Activated CD4-positive, alpha-beta memory T cell treated with anti-CD3 and anti-CD28 coated beads for 36 hours (primary cell): ENCODE measurements around the gene OOSP4B. TPM values are rescaled to one million over a fixed set of nuclear protein-coding genes. Genes with fewer than 3 reads are reported as not detected.
"Not testable (repeated sequence)": the region's sequence is repeated elsewhere in the genome, so short reads cannot be mapped to it uniquely, and the experiment has no call there.

Experiments used
- CTCF ChIA-PET: fragments of 350-600 bp; sonication (Branson Sonifier 250); formaldehyde crosslinking; loops from one replicate; lab custom pipeline; 2021; ENCODE audit warnings: antibody characterized with exemption, inconsistent platforms; lab: Charles Lee
- POLR2A ChIA-PET: fragments of 350-600 bp; sonication (Branson Sonifier 250); formaldehyde crosslinking; loops from one replicate; lab custom pipeline; 2021; ENCODE audit warnings: antibody characterized with exemption; lab: Charles Lee
- DNase-seq: peaks from one replicate; pipeline ENCODE4 v3.0.0-alpha.2; 2020
- H3K27ac Mint-ChIP-seq: one replicate; pipeline ENCODE4 v1.8.0; 2021; ENCODE audit warnings: mixed read lengths
- H3K27me3 Mint-ChIP-seq: one replicate; pipeline ENCODE4 v1.8.0; 2021; ENCODE audit warnings: mixed read lengths
- H3K36me3 Mint-ChIP-seq: one replicate; pipeline ENCODE4 v1.8.0; 2021; ENCODE audit warnings: mixed read lengths
- H3K4me1 Mint-ChIP-seq: one replicate; pipeline ENCODE4 v1.8.0; 2021; ENCODE audit warnings: low read depth, mixed read lengths
- H3K4me3 Mint-ChIP-seq: one replicate; pipeline ENCODE4 v1.8.0; 2021; ENCODE audit warnings: mild to moderate bottlenecking, mixed read lengths
- H3K9me3 Mint-ChIP-seq: one replicate; pipeline ENCODE4 v1.8.0; 2021; ENCODE audit warnings: mixed read lengths
- intact Hi-C: fragments of 100-400 bp; cut with micrococcal nuclease; formaldehyde crosslinking; loops from one replicate; pipeline ENCODE4 v1.15.1; 2023
- total RNA-seq, 2 experiments: library from RNA; stranded (reverse); gene quantifications; one replicate each; pipeline ENCODE4 v1.2.3, GENCODE V29; 2021

Gene OOSP4B
- total RNA-seq, 2 experiments from 2014 or later = not detected

DNA sequence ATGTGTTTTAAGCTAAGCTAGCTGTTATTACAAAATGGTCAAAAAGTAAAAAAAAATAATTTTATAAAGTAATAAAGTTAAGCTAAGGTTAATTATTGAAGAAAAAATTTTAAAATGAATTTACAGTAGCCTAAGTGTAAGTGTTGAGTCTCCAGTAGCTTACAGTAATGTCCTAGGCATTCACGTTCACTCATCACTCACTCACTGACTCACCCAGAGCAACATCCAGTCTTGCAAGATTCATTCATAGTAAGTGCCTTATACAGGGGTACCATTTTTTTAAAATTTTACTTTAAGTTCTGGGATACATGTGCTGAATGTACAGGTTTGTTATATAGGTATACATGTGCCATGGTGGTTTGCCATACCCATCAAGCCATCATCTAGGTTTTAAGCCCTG lies 11.6 kb upstream of the OOSP4B start:
- Mint-ChIP-seq H3K4me3 (no peak overlapping the region), H3K36me3 (no peaks in the 10 kb centered on the region), H3K27me3 (peaks cover 15% of the 10 kb centered on the region), H3K9me3 (no peaks in the 10 kb centered on the region), H3K27ac (no peak overlapping the region), H3K4me1 (no peaks in the 10 kb centered on the region)
- DNase-seq = no peak
- ChIA-PET POLR2A (no interaction called here), CTCF (interaction anchor here (0.5 kb wide), 1 partner anchor 1787 kb away, joined by 3 read pairs; the partner anchor contains the start of gene TMEM258)
- intact Hi-C loops = no loop called here

DNA sequence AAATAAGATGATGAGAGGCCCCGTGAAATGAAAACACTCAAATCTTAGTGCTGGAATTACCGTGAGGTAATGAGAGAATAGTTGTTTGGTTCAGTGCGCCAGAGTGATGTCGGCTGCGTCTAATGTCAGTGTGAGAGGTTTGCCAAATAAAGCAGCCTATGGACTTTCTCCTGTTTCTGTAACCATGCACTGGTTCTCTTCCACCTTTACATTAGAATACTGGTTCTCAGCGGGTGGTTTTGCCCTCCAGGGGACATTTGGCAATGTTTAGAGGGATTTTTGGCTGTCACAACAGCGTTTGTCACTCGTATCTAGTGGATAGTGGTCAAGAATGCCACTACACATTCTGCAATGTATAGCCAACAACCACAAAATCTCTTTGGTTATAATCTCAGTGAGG lies 1.1 kb downstream of the OOSP4B start:
- intact Hi-C loops = no loop called here
- H3K27me3 Mint-ChIP-seq = peaks cover 9% of the 10 kb centered on the region
- no peaks in the 10 kb centered on the region for H3K9me3 Mint-ChIP-seq

DNA sequence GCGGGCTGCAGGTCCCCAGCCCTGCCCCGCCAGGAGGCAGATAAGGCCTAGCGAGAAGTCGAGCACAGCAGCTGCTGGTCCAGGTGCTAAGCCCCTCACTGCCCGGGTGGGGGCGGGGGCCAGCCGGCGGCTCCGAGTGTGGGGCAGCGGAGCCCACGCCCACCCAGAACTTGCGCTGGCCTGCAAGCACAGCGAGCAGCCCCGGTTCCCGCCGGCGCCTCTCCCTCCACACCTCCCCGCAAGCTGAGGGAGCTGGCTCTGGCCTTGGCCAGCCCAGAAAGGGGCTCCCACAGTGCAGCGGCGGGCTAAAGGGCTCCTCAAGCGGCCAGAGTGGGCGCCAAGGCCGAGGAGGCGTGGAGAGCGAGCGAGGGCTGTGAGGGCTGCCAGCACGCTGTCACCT lies 3.4 kb downstream of the OOSP4B start:
- H3K9me3 Mint-ChIP-seq, H3K4me3 Mint-ChIP-seq, POLR2A ChIA-PET, CTCF ChIA-PET, H3K36me3 Mint-ChIP-seq, H3K4me1 Mint-ChIP-seq, intact Hi-C loops, H3K27ac Mint-ChIP-seq, H3K27me3 Mint-ChIP-seq, DNase-seq: not testable (repeated sequence)

More for the DNA sequence above, 1.1 kb downstream of the OOSP4B start:
- ChIA-PET POLR2A (no interaction called here), CTCF (no interaction called here)
- H3K4me3 Mint-ChIP-seq = no peak overlapping the region
- no peaks in the 10 kb centered on the region for H3K36me3 Mint-ChIP-seq
- H3K27ac Mint-ChIP-seq = no peak overlapping the region
- DNase-seq = no peak
- H3K4me1 Mint-ChIP-seq = no peaks in the 10 kb centered on the region

DNA sequence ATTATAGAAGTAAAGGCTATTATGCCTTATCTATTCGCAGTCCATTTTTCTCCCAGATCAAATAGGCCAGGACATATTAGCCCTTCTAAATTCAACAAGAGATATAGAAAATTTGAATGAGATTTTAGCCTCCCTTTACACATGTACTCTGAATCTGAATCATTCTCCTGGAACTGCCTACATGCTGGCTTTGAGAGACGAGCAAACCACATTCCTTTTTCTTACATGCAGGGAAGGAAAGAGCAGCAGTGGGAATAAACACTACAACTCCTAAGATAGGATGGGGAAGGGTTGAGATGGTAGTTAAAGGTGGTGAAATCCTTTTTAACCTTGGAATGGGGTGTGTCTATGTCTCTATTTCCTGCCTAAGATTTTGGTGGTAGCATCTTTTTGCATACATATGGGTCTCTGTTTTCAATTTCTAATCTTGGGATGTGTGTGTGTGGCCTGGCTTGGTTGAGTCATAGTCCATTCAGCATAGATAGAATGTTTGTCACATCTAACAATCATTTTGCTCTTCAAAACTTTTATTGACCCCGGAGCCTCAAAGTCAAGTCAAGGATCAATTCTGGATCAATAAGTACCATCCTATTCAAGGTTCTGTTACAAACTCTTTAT lies 12.1 kb downstream of the OOSP4B start:
- ChIA-PET POLR2A (no interaction called here), CTCF (no interaction called here)
- DNase-seq = no peak
- Mint-ChIP-seq H3K27ac (no peak overlapping the region), H3K27me3 (peaks cover 6% of the 10 kb centered on the region), H3K4me3 (no peak overlapping the region), H3K4me1 (no peaks in the 10 kb centered on the region), H3K9me3 (no peaks in the 10 kb centered on the region), H3K36me3 (no peaks in the 10 kb centered on the region)
- intact Hi-C loops = no loop called here

DNA sequence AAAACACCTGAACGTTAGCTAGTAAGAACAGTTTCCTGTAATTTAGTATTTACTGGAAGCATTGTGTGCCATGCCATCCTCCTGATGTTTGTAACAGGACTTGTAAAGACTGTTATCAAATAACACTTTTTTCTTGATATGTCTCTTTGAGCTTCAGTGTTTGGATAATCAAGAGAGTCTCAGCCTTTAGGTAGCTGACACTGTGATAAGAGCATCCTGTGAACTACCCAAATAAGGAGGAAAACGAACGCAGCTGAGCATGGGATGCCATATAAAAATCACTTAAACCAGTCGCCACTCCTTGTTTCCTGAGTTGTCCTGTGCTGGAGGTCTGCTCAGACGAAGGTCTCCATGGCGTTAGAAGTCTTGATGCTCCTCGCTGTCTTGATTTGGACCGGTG lies 23.1 kb downstream of the OOSP4B start, which contains the start of gene OOSP2:
Gene OOSP2 (plus strand): TSS at position 301 of the 400 bp plus-strand sequence. CDS start 51 bp downstream, at position 352.
- no peak for DNase-seq
- no peaks in the 10 kb centered on the region for H3K4me1 Mint-ChIP-seq
- intact Hi-C loops = no loop called here
- H3K27ac Mint-ChIP-seq = no peak within 1 kb of the TSS
- no peaks in the 10 kb centered on the region for H3K9me3 Mint-ChIP-seq
- peaks cover 4% of the 10 kb centered on the region for H3K27me3 Mint-ChIP-seq
- ChIA-PET CTCF (no interaction called here), POLR2A (no interaction called here)
- no peak within 1 kb of the TSS for H3K4me3 Mint-ChIP-seq
- no peaks in the 10 kb centered on the region for H3K36me3 Mint-ChIP-seq

DNA sequence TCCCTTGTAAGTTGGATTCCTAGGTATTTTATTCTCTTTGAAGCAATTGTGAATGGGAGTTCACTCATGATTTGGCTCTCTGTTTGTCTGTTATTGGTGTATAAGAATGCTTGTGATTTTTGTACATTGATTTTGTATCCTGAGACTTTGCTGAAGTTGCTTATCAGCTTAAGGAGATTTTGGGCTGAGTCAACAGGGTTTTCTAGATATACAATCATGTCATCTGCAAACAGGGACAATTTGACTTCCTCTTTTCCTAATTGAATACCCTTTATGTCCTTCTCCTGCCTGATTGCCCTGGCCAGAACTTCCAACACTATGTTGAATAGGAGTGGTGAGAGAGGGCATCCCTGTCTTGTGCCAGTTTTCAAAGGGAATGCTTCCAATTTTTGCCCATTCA lies 33.4 kb downstream of the OOSP4B start:
- DNase-seq, H3K36me3 Mint-ChIP-seq, H3K9me3 Mint-ChIP-seq, H3K27ac Mint-ChIP-seq, H3K27me3 Mint-ChIP-seq, H3K4me1 Mint-ChIP-seq, intact Hi-C loops, CTCF ChIA-PET, POLR2A ChIA-PET, H3K4me3 Mint-ChIP-seq: not testable (repeated sequence)

DNA sequence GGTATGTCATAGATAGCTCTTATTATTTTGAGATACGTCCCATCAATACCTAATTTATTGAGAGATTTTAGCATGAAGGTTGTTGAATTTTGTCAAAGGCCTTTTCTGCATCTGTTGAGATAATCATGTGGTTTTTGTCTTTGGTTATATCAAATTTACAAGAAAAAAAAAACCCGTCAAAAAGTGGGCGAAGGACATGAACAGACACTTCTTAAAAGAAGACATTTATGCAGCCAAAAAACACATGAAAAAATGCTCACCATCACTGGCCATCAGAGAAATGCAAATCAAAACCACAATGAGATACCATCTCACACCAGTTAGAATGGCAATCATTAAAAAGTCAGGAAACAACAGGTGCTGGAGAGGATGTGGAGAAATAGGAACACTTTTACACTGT lies 33.9 kb downstream of the OOSP4B start:
- H3K9me3 Mint-ChIP-seq, H3K4me1 Mint-ChIP-seq, DNase-seq, CTCF ChIA-PET, H3K27ac Mint-ChIP-seq, intact Hi-C loops, H3K36me3 Mint-ChIP-seq, H3K4me3 Mint-ChIP-seq, H3K27me3 Mint-ChIP-seq, POLR2A ChIA-PET: not testable (repeated sequence)

DNA sequence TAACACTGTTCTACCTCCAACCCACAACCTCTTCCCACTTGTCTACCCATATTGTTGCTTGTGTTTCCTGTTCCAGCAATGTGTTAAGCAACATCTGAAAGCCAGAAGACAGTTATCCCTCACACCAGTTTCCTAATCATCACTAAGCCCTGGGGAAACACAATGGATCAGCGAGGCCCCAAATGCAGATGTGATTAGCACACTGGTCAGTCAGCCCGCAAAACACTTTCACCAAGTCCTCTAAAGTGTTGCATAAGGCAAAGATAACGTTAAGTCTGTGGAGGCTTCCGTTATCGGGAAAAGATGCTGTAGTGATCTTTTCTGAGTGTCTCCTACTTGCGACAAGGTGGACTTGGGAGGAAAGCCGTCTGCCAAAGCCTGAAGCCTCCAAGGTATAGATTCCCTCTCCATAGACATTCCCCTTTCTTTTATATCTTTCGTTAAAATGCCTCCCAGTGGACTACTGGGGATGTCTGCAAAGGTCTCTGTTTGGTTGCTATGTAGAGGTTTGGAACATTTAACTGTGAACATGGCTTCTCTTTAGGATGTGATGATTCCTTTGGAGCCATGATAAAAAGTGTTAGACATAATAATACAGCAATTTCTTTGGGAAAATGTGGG lies 39.5 kb downstream of the OOSP4B start, which contains the start of gene MS4A3:
Gene MS4A3 (plus strand): TSS at position 317 of the 621 bp plus-strand sequence. CDS start 4,496 bp downstream, outside the sequence.
- ChIA-PET POLR2A (no interaction called here), CTCF (no interaction called here)
- no peak for DNase-seq
- Mint-ChIP-seq H3K27ac (no peak within 1 kb of the TSS), H3K9me3 (peaks cover 3% of the 10 kb centered on the region), H3K36me3 (no peaks in the 10 kb centered on the region), H3K4me1 (peaks cover 2% of the 10 kb centered on the region), H3K4me3 (no peak within 1 kb of the TSS), H3K27me3 (peaks cover 19% of the 10 kb centered on the region)
- intact Hi-C loops = no loop called here

DNA sequence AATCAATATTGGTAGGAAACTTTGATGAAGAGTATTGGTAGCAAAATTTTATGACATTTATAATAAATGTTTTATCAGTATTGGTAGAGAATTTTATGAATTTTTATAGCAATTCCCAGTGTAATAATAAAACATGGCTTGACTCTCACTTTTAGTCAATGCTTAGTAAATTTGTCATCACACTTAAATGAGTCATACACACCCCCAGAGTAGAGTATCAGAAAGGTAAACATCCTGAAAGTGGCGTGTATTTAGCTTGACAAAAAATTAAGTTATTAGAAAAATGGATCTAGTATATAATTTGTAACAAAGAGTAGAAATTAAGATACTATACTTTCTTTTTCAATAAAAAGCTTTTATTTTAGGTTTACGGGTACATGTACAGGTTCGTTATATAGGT lies 42.1 kb downstream of the OOSP4B start:
- peaks cover 18% of the 10 kb centered on the region for H3K27me3 Mint-ChIP-seq
- H3K27ac Mint-ChIP-seq = no peak overlapping the region
- CTCF ChIA-PET = no interaction called here
- peaks cover 2% of the 10 kb centered on the region for H3K4me1 Mint-ChIP-seq
- peaks cover 3% of the 10 kb centered on the region for H3K9me3 Mint-ChIP-seq
- DNase-seq = no peak
- H3K36me3 Mint-ChIP-seq = no peaks in the 10 kb centered on the region
- POLR2A ChIA-PET = no interaction called here
- H3K4me3 Mint-ChIP-seq = no peak overlapping the region
- intact Hi-C loops = no loop called here

DNA sequence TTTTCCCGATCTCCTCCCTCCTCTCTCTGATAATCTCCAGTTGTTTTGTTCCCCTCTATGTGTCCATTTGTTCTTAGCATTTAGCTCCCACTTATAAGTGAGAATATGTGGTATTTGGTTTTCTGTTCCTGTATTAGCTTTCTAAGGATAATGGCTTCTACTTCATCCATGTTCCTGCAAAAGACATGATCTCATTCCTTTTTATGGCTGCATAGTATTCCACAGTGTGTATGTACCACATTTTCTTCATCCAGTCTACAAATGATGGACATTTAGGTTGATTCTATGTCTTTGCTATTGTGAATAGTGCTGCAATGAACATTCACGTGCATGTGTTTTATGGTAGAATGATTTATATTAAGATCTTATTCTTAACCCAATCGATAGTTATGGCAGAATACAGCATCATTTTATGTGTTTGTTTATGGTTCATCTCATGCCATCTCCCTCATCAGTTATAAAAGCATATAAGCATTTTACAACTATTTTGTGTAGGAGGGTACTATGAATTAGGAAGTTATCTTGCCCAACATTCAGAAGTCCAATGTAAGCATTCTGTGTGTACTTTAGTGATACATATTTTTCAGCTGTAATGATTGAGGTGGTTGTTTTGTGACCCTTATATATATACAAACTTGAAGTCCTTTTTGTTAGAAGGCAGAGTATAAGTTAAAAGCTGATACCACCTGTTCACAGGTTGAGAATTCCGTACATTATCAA lies 42.7 kb downstream of the OOSP4B start:
- Mint-ChIP-seq H3K4me1 (peaks cover 2% of the 10 kb centered on the region), H3K27ac (no peak overlapping the region), H3K36me3 (no peaks in the 10 kb centered on the region), H3K9me3 (peaks cover 3% of the 10 kb centered on the region), H3K4me3 (no peak overlapping the region), H3K27me3 (peaks cover 18% of the 10 kb centered on the region)
- DNase-seq = no peak
- ChIA-PET CTCF (no interaction called here), POLR2A (no interaction called here)
- intact Hi-C loops = no loop called here

DNA sequence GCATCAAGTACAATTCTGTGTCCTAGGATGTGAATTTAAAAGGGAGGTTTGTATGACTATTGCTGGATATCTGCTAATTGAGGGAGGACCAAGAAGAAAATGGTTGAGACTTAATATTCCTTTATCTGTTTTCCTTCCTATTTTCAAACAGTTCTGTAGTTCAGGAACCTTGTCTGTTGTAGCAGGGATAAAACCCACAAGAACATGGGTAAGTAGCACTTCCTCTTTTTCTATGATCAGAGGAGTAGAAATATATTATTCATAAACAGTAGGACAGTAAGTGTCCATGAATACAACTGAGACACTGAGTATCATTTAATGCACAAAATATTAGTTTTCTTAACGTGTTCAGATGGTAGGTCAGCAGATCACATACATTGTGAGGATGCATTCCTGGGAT lies 47.1 kb downstream of the OOSP4B start:
- Mint-ChIP-seq H3K36me3 (no peaks in the 10 kb centered on the region), H3K27me3 (peaks cover 4% of the 10 kb centered on the region), H3K9me3 (peaks cover 3% of the 10 kb centered on the region), H3K4me3 (no peak overlapping the region), H3K27ac (no peak overlapping the region), H3K4me1 (peaks cover 2% of the 10 kb centered on the region)
- ChIA-PET CTCF (no interaction called here), POLR2A (no interaction called here)
- intact Hi-C loops = no loop called here
- no peak for DNase-seq

DNA sequence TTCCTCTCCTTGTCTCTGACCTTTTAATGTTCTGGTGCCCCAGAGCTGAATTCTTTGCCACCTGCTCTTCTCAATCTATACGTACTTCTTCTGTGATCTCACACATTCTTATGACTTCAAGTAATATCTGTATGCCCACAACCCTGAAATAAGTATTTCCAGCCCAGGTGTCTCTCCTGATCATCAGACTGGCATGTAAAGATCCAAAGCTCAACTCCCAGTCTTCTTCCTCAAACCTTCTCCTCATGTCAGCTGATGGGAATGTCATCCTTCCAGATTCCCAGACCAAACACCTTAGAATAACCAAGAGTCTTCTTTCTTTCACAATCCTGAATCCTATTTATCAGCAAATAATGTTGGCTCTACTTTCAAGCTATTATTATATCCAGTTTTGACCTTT lies 48.8 kb downstream of the OOSP4B start:
- intact Hi-C loops = no loop called here
- DNase-seq = no peak
- ChIA-PET CTCF (no interaction called here), POLR2A (no interaction called here)
- Mint-ChIP-seq H3K27ac (no peak overlapping the region), H3K27me3 (peaks cover 8% of the 10 kb centered on the region), H3K4me1 (no peaks in the 10 kb centered on the region), H3K9me3 (no peaks in the 10 kb centered on the region), H3K4me3 (no peak overlapping the region), H3K36me3 (no peaks in the 10 kb centered on the region)
